Transverse colon (tissue), 4 donors: Measurements from ENCODE around the gene NOTCH1. TPM values are rescaled to one million over a fixed set of nuclear protein-coding genes. Genes with fewer than 3 reads are reported as not detected.

ENCODE experiments used
- DNase-seq: peaks from one replicate; pipeline ENCODE4 v3.0.0-alpha.2; 2019
- H3K27ac ChIP-seq, 4 donors: fragments of 200-600 bp; sonication (generic); 2 replicates each; pipeline ENCODE4 v1.5.1; 2016 to 2018; ENCODE audit warnings: inconsistent platforms in 4 of 4
- H3K27me3 ChIP-seq: fragments of 200-600 bp; sonication (generic); 2 replicates; pipeline ENCODE4 v1.5.1; 2017; ENCODE audit warnings: inconsistent platforms
- H3K36me3 ChIP-seq, 4 donors: fragments of 200-600 bp; sonication (generic); 2 replicates each; pipeline ENCODE4 v1.5.1; 2017 to 2019; ENCODE audit warnings: inconsistent platforms in 4 of 4
- H3K4me1 ChIP-seq, 4 donors: fragments of 200-600 bp; sonication (generic); 2 replicates each; pipeline ENCODE4 v1.5.1; 2017 to 2020; ENCODE audit warnings: inconsistent platforms in 4 of 4
- H3K4me3 ChIP-seq, 4 donors: fragments of 200-600 bp; sonication (generic); 1 replicate in 1 of 4; 2 replicates in 3 of 4; pipeline versions ENCODE4 v1.5.1 to v1.6.1; 2017 to 2019; ENCODE audit warnings: inconsistent platforms in 4 of 4
- H3K9me3 ChIP-seq, 2 donors: fragments of 200-600 bp; sonication (generic); 2 replicates each; pipeline ENCODE4 v1.5.1; 2017 to 2019; ENCODE audit warnings: inconsistent platforms in 2 of 2
- CTCF ChIP-seq, 5 experiments: fragments of 200-600 bp in 3 of 5; fragments of 450-650 bp in 2 of 5; sonication (generic) in 3 of 5; IDR thresholded peaks; 1 replicate in 2 of 5; 2 replicates in 3 of 5; pipeline ENCODE4 v1.5.1; 2016 to 2017; ENCODE audit warnings: antibody characterized with exemption in 5 of 5, inconsistent platforms in 3 of 5, mild to moderate bottlenecking in 2 of 5, moderate library complexity in 1 of 5
- EP300 ChIP-seq: sonication (generic); formaldehyde crosslinking; IDR thresholded peaks from one replicate; pipeline ENCODE4 v1.6.1; 2017; ENCODE audit warnings: antibody characterized with exemption, low read depth
- POLR2A ChIP-seq: fragments of 450-650 bp; IDR thresholded peaks from one replicate; pipeline ENCODE4 v1.6.1; 2016; ENCODE audit warnings: antibody characterized with exemption, mild to moderate bottlenecking, moderate library complexity
- POLR2AphosphoS5 ChIP-seq, 3 donors: sonication (generic); formaldehyde crosslinking; IDR thresholded peaks; one replicate each; pipeline ENCODE4 v1.6.1; 2016; ENCODE audit warnings: antibody characterized with exemption in 3 of 3
- WGBS, 2 donors: methylation state at CpG; one replicate each; pipeline ENCODE4 v1.1.5; 2018; ENCODE audit warnings: low coverage in 1 of 2; 5-methylcytosine and 5-hydroxymethylcytosine counted together
- in situ Hi-C, 4 donors: fragments of 200-750 bp; cut with MboI; loops; one replicate each; pipeline versions ENCODE4 v1.15.0 to v1.15.1; 2017; ENCODE audit warnings: low sequenced_read_pairs in 3 of 4, low pct_ligation_motif_present in 1 of 4, low pct_unique_long_range_greater_than_20kb in 1 of 4
- intact Hi-C: fragments of 100-400 bp; cut with DNase I; formaldehyde crosslinking; loops from one replicate; pipeline ENCODE4 v1.15.1; 2023; ENCODE audit warnings: low total_unique reads
- total RNA-seq, 4 donors: library from RNA; depleted of rRNA; stranded (reverse); fragments of >200 nt; gene quantifications; one replicate each; pipeline ENCODE4 v1.1.0, GENCODE V29; 2016

The NOTCH1 gene
- total RNA-seq, 4 donors from 2014 or later: 48.2 to 154 (median 98.2) TPM

DNA sequence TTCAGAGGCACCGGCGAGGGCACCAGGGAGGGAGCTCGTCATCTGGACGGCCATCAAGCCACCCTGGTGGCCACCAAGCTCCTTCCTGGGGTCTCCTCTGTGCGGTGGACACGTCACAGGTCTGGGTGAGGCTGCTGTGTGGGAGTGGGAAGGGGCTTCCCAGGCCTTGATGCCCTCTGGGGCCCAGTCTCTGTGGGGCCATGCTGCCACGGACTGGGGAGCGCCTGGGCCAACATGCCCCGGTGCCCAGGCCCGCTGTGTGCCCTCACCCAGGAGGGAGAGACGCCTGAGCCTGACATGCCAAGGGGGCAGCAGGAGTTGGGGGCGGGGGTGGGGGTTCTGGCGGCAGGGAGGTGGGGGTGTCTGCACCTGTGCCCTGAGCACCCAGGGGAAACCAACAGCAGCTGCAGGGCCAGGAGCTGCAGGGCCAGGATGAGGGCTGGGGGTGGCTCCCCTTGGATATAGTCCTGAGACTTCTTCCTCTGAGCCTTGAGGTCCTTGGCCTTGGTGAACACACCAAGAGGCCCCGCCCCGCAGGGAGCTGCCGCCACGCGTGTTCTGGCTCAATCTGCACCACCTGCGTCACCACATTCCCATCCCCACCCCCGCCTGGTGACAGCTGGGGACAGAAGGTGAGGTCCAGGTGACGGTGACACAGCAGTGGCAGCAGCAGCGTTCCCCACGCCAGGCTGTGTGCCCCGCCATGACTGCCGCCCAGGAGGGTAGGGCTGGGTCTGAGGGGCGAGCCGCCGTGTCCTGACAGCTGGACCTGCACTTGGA is 47.7 kb downstream of the NOTCH1 start:
- no peak overlapping the region for H3K27ac ChIP-seq
- no peaks in the 10 kb centered on the region for H3K9me3 ChIP-seq
- 86% methylated on average over 15 of the region's 28 CpGs; no CpG with 5 or more reads in 1 of the 2 donors for WGBS, 2 donors
- H3K36me3 ChIP-seq: peaks cover 0 to 47% (median 25%) of the 10 kb centered on the region in 4 donors
- H3K27me3 ChIP-seq: no peaks in the 10 kb centered on the region
- no peaks in the 10 kb centered on the region for H3K4me1 ChIP-seq
- intact Hi-C loops: no loop called here
- no peak overlapping the region for H3K4me3 ChIP-seq
- in situ Hi-C loops: no loop called here
- TF ChIP-seq EP300: no peak
- TF ChIP-seq POLR2AphosphoS5 (IDR thresholded peaks at IDR 0.05): no peak
- no peak for TF ChIP-seq POLR2A
- TF ChIP-seq CTCF (IDR thresholded peaks at IDR 0.05): no peak
- no peak for DNase-seq

- Histone ChIP-seq H3K9me3 (no peaks in the 10 kb centered on the region), H3K27ac (no peak overlapping the region), H3K27me3 (no peaks in the 10 kb centered on the region), H3K4me1 (no peaks in the 10 kb centered on the region), H3K36me3 (peaks cover 0 to 36% (median 20%) of the 10 kb centered on the region in 4 donors), H3K4me3 (no peak overlapping the region)
- in situ Hi-C loops (no loop called here), intact Hi-C loops (no loop called here)
- no peak for DNase-seq
- no peak for TF ChIP-seq EP300
- WGBS, 2 donors: 91% methylated on average over 41 of the region's 56 CpGs; no CpG with 5 or more reads in 1 of the 2 donors
Measured at GRCh38 chr9:136496801-136497620, 48.8 kb downstream of the NOTCH1 start.

DNA sequence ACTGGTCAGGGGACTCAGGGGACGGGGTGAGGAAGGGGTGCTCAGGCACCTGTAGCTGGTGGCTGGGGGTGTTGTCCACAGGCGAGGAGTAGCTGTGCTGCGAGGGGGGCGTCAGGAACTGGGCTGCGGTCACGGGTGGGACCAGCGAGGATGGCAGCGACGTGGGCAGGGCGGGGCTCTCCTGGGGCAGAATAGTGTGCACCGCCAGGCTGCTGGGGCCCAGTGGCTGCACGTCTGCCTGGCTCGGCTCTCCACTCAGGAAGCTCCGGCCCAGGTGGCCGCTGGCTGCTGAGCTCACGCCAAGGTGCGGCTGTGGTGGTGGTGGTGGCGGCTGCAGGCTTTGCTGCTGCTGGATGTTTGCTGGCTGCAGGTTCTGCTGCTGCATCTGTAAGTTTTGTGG is 49.7 kb downstream of the NOTCH1 start:
- H3K27me3 ChIP-seq: no peaks in the 10 kb centered on the region
- intact Hi-C loops: no loop called here

DNA sequence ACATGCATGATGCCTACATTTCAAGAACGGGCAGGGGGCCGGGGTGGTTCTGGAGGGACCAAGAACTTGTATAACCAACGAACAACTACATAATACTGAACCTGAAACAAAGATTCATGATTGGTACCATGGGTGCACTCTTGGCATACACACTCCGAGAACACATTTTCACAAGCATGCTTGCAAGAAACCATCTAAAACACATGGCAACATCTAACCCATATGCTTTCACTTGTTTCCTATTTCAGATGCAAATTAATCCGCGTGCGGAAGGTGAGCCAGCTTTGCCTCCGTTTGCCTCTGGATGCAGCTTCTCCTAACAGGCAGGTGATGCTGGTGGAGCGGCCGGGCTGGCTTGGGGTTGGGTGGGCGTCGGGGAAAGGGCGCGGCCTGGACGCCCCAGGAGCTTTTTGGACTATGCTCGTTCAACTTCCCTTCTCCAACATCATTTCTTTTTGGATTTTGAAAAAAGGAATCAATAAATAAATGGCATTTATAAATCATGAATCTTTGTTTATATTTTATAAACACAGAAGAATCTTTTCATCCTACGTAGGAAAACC is 50.5 kb downstream of the NOTCH1 start:
- Histone ChIP-seq H3K4me3 (no peak overlapping the region), H3K27ac (no peak overlapping the region), H3K4me1 (no peaks in the 10 kb centered on the region), H3K27me3 (no peaks in the 10 kb centered on the region), H3K9me3 (no peaks in the 10 kb centered on the region), H3K36me3 (peaks cover 0 to 20% (median 10%) of the 10 kb centered on the region in 4 donors)
- in situ Hi-C loops (no loop called here), intact Hi-C loops (no loop called here)
- TF ChIP-seq POLR2A (no peak), EP300 (no peak), CTCF (IDR thresholded peaks at IDR 0.05) (no peak), POLR2AphosphoS5 (IDR thresholded peaks at IDR 0.05) (no peak)
- DNase-seq: no peak
- WGBS, 2 donors: 60 to 82% methylated on average over 4 to 17 of the region's 17 CpGs

More for the DNA sequence above, 49.7 kb downstream of the NOTCH1 start:
- no peak for TF ChIP-seq POLR2AphosphoS5 (IDR thresholded peaks at IDR 0.05)
- no peaks in the 10 kb centered on the region for H3K9me3 ChIP-seq
- 78% methylated on average over 14 of the region's 18 CpGs; no CpG with 5 or more reads in 1 of the 2 donors for WGBS, 2 donors
- no peak for DNase-seq
- H3K4me3 ChIP-seq: no peak overlapping the region
- peaks cover 0 to 28% (median 17%) of the 10 kb centered on the region in 4 donors for H3K36me3 ChIP-seq
- H3K27ac ChIP-seq: no peak overlapping the region
- in situ Hi-C loops: no loop called here
- H3K4me1 ChIP-seq: no peaks in the 10 kb centered on the region
